HepG2 (cell line): ENCODE measurements around the gene PATZ1. TPM values are rescaled to one million over a fixed set of nuclear protein-coding genes. Genes with fewer than 3 reads are reported as not detected.

Experiments used
- CBX5 ChIP-seq: sonication (generic); formaldehyde crosslinking; IDR thresholded peaks from 2 replicates; pipeline ENCODE4 v1.4.0; 2020; ENCODE audit warnings: missing genetic modification reagents, borderline replicate concordance
- CEBPG ChIP-seq: IDR thresholded peaks from 2 replicates; pipeline ENCODE4 v1.6.1; 2016
- CREB1 ChIP-seq, 2 experiments: fragments of 450-650 bp in 1 of 2; IDR thresholded peaks; 2 replicates each; pipeline ENCODE4 v1.6.1; 2016 to 2017; ENCODE audit warnings: control low read depth in 1 of 2, mild to moderate bottlenecking in 1 of 2, missing compliant biosample characterization in 1 of 2, missing genetic modification characterization in 1 of 2
- ELF3 ChIP-seq: IDR thresholded peaks from 2 replicates; pipeline ENCODE4 v1.6.1; 2016; ENCODE audit warnings: missing genetic modification reagents, missing compliant biosample characterization
- HBP1 ChIP-seq: IDR thresholded peaks from 2 replicates; pipeline ENCODE4 v1.6.1; 2016; ENCODE audit warnings: low read depth, control low read depth
- HMGXB3 ChIP-seq: sonication (generic); formaldehyde crosslinking; IDR thresholded peaks from 2 replicates; pipeline ENCODE4 v1.4.0; 2020; ENCODE audit warnings: missing genetic modification reagents, borderline replicate concordance
- KDM5A ChIP-seq: fragments of 200-600 bp; sonication (generic); IDR thresholded peaks from 2 replicates; pipeline ENCODE4 v1.7.0; 2018; ENCODE audit warnings: antibody characterized with exemption, mild to moderate bottlenecking, low read length, borderline replicate concordance
- KMT2B ChIP-seq: IDR thresholded peaks from 2 replicates; pipeline ENCODE4 v1.6.1; 2016; ENCODE audit warnings: missing genetic modification reagents, missing compliant biosample characterization
- LBX2 ChIP-seq: sonication (generic); formaldehyde crosslinking; IDR thresholded peaks from 2 replicates; pipeline ENCODE4 v1.5.0; 2020; ENCODE audit warnings: missing genetic modification reagents, mild to moderate bottlenecking, borderline replicate concordance
- MTF2 ChIP-seq: sonication (generic); formaldehyde crosslinking; IDR thresholded peaks from 2 replicates; pipeline ENCODE4 v1.5.0; 2020; ENCODE audit warnings: missing genetic modification reagents, borderline replicate concordance
- PHB2 ChIP-seq: fragments of 450-650 bp; IDR thresholded peaks from 2 replicates; pipeline ENCODE4 v1.6.1; 2018; ENCODE audit not compliant: partially characterized antibody
- PRDM15 ChIP-seq: sonication (generic); formaldehyde crosslinking; IDR thresholded peaks from 2 replicates; pipeline ENCODE4 v1.4.0; 2020; ENCODE audit warnings: missing genetic modification reagents
- REPIN1 ChIP-seq: sonication (generic); formaldehyde crosslinking; IDR thresholded peaks from 2 replicates; pipeline ENCODE4 v1.8.0; 2022; ENCODE audit warnings: missing genetic modification reagents, low read depth, mild to moderate bottlenecking, borderline replicate concordance
- SP140L ChIP-seq: sonication (generic); formaldehyde crosslinking; IDR thresholded peaks from 2 replicates; pipeline ENCODE4 v1.4.0; 2020; ENCODE audit warnings: missing genetic modification reagents, borderline replicate concordance
- TFE3 ChIP-seq: IDR thresholded peaks from 2 replicates; pipeline ENCODE4 v1.6.1; 2016
- ZFYVE20 ChIP-seq: sonication (generic); formaldehyde crosslinking; IDR thresholded peaks from 2 replicates; pipeline ENCODE4 v1.8.0; 2023; ENCODE audit warnings: low read depth, mild to moderate bottlenecking, moderate library complexity, missing genetic modification reagents, borderline replicate concordance
- ZSCAN12 ChIP-seq: sonication (generic); formaldehyde crosslinking; IDR thresholded peaks from 2 replicates; pipeline ENCODE4 v1.9.0; 2021; ENCODE audit warnings: mild to moderate bottlenecking, missing genetic modification reagents
- polyA plus RNA-seq, 8 experiments: library from polyadenylated mRNA; depleted of rRNA in 3 of 8; stranded (reverse) in 7 of 8; unstranded in 1 of 8; fragments of >200 nt; fragmentation: Illumina TruSeq in 4 of 8; extraction: Trizol in 4 of 8; gene quantifications; 2 replicates each; pipeline versions ENCODE4 v1.2.1 to v1.2.3, GENCODE V29; 2011 to 2016; ENCODE audit warnings: low read depth in 4 of 8, missing spikeins in 1 of 8, mixed read lengths in 1 of 8; ENCODE audit not compliant: insufficient read depth in 1 of 8
- total RNA-seq, 5 experiments: library from RNA; depleted of rRNA; stranded (reverse); fragments of >200 nt; fragmentation: Illumina TruSeq; extraction: Trizol; gene quantifications; 2 replicates each; pipeline ENCODE4 v1.2.3, GENCODE V29; 2016; ENCODE audit warnings: low read depth in 1 of 5

PATZ1 gene
- total and polyA plus RNA-seq, 2 of the 13 experiments (the other 11 are each of a cell fraction or from before 2014, with no cell fraction given) = 24.9 to 30.5 TPM

- TF ChIP-seq TFE3 (CRISPR knock-in tag) = no peak
- TF ChIP-seq KMT2B (CRISPR knock-in tag) = peak; percentile 57
- TF ChIP-seq HMGXB3 (CRISPR knock-in tag) = peak; percentile 60; the same call in 1 of the 2 replicates
- no peak for TF ChIP-seq PHB2
- TF ChIP-seq ELF3 = 0 out of 2 replicates have a peak, but pooled peaks have one; percentile 16
- peak; percentile 46; the same call in 1 of the 2 replicates for TF ChIP-seq CBX5
- no peak for TF ChIP-seq HBP1 (CRISPR knock-in tag)
- TF ChIP-seq CEBPG = 0 out of 2 replicates have a peak, but pooled peaks have one; percentile 3
- TF ChIP-seq REPIN1 (CRISPR knock-in tag) = peak; percentile 33; the same call in 1 of the 2 replicates
- TF ChIP-seq CREB1 (IDR thresholded peaks at IDR 0.05) = no peak
- 0 out of 2 replicates have a peak, but pooled peaks have one; percentile 14 for TF ChIP-seq CREB1 (CRISPR knock-in tag; IDR thresholded peaks at IDR 0.05)
- peak; percentile 53; the same call in 1 of the 2 replicates for TF ChIP-seq ZSCAN12
- TF ChIP-seq LBX2 (CRISPR knock-in tag) = no peak
- TF ChIP-seq PRDM15 = no peak
- no peak for TF ChIP-seq KDM5A
- no peak for TF ChIP-seq ZFYVE20 (CRISPR knock-in tag)
- TF ChIP-seq MTF2 = no peak
- TF ChIP-seq SP140L (CRISPR knock-in tag) = no peak
These were observed 53.7 kb downstream of the PATZ1 start, which contains the start of gene PIK3IP1 (continued) for GRCh38 chr22:31292236-31292989.
